OCI-LY1 (cell line): ENCODE measurements around the gene TUFT1.

ENCODE experiments used
- H2AFZ ChIP-seq: fragments of 200-600 bp; sonication (generic), shearing (Covaris generic); 2 replicates; pipeline ENCODE4 v1.6.0; 2014; ENCODE audit warnings: antibody characterized with exemption, mild to moderate bottlenecking, low read length
- H3F3A ChIP-seq: fragments of 200-600 bp; sonication (generic), shearing (Covaris generic); 2 replicates; pipeline ENCODE4 v1.6.0; 2014; ENCODE audit warnings: mild to moderate bottlenecking, antibody characterized with exemption, low read length, moderate library complexity; ENCODE audit not compliant: insufficient read depth
- H3K27ac ChIP-seq: fragments of 200-600 bp; sonication (generic); 2 replicates; pipeline ENCODE4 v1.5.1; 2014; ENCODE audit warnings: low read length, mixed run types, mild to moderate bottlenecking, low read depth; ENCODE audit not compliant: poor library complexity, severe bottlenecking
- H3K27me3 ChIP-seq: fragments of 200-600 bp; sonication (generic); 2 replicates; pipeline ENCODE4 v1.6.0; 2014; ENCODE audit warnings: antibody characterized with exemption, mild to moderate bottlenecking, low read length, moderate library complexity; ENCODE audit not compliant: insufficient read depth
- H3K36me3 ChIP-seq: fragments of 200-600 bp; sonication (generic); 2 replicates; pipeline ENCODE4 v1.6.1; 2014; ENCODE audit warnings: mild to moderate bottlenecking, antibody characterized with exemption, low read length, moderate library complexity, mixed read lengths; ENCODE audit not compliant: insufficient read depth
- H3K4me1 ChIP-seq: fragments of 200-600 bp; sonication (generic); 2 replicates; pipeline ENCODE4 v1.5.1; 2014; ENCODE audit warnings: mild to moderate bottlenecking, low read length, moderate library complexity; ENCODE audit not compliant: insufficient read depth, severe bottlenecking
- H3K4me2 ChIP-seq: fragments of 200-600 bp; sonication (generic), shearing (Covaris generic); 2 replicates; pipeline ENCODE4 v1.6.1; 2014; ENCODE audit warnings: low read length
- H3K4me3 ChIP-seq: fragments of 200-600 bp; sonication (generic); 2 replicates; pipeline ENCODE4 v1.5.1; 2014; ENCODE audit warnings: low read length, low read depth, mild to moderate bottlenecking, mixed read lengths; ENCODE audit not compliant: poor library complexity, severe bottlenecking
- H3K79me2 ChIP-seq: fragments of 200-600 bp; shearing (Covaris generic); 2 replicates; pipeline ENCODE4 v1.6.1; 2016; ENCODE audit warnings: mixed run types, low read length, mixed read lengths; ENCODE audit not compliant: insufficient read depth
- H3K9ac ChIP-seq: fragments of 200-600 bp; sonication (generic), shearing (Covaris generic); 2 replicates; pipeline ENCODE4 v1.6.1; 2014; ENCODE audit warnings: mild to moderate bottlenecking, low read length, mixed read lengths
- H3K9me2 ChIP-seq: fragments of 200-600 bp; sonication (generic), shearing (Covaris generic); 2 replicates; pipeline ENCODE4 v1.6.1; 2014; ENCODE audit warnings: low read depth, mild to moderate bottlenecking, low read length, mixed read lengths
- H3K9me3 ChIP-seq: fragments of 200-600 bp; shearing (Covaris generic); 2 replicates; pipeline ENCODE4 v1.6.1; 2014; ENCODE audit warnings: low read length, mixed read lengths
- H4K20me1 ChIP-seq: fragments of 200-600 bp; sonication (generic), shearing (Covaris generic); 2 replicates; pipeline ENCODE4 v1.6.0; 2016; ENCODE audit warnings: mild to moderate bottlenecking, low read length; ENCODE audit not compliant: insufficient read depth
- CTCF ChIP-seq: fragments of 200-600 bp; sonication (generic), shearing (Covaris generic); IDR thresholded peaks from 2 replicates; pipeline ENCODE4 v1.5.1; 2017; ENCODE audit warnings: mild to moderate bottlenecking, antibody characterized with exemption, low read length, moderate library complexity, mixed read lengths
- EZH2 ChIP-seq: fragments of 200-600 bp; sonication (generic), shearing (Covaris generic); IDR thresholded peaks from 2 replicates; pipeline ENCODE4 v1.8.0; 2017; ENCODE audit warnings: borderline replicate concordance, mixed run types, mild to moderate bottlenecking, antibody characterized with exemption, low read length, moderate library complexity, mixed read lengths

TUFT1 gene

DNA sequence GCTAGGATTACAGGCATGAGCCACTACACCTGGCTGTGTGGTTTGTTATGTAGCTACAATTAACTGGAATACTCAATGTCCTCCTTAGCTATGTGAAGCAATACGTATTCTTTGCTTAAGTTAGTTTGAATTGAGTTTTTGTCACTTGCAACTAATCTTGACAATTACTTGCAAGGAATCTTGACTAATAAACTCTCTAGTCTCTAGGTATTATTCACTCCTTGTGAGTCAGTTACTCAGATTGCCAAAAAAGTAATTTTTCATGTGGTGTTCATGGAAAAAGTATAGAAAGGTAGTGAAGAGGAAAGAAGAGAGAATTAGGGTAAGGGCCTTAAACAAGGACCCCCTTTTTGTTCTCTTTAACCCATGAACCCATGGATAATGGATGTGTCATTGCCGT, 64.2 kb downstream of the TUFT1 start:
- Histone ChIP-seq H3F3A (no peaks in the 10 kb centered on the region), H3K27me3 (no peaks in the 10 kb centered on the region), H2AFZ (no peak overlapping the region), H4K20me1 (no peaks in the 10 kb centered on the region), H3K4me2 (no peak overlapping the region), H3K9ac (no peak overlapping the region), H3K9me3 (no peaks in the 10 kb centered on the region), H3K79me2 (no peaks in the 10 kb centered on the region), H3K4me1 (no peaks in the 10 kb centered on the region), H3K27ac (no peak overlapping the region), H3K4me3 (no peak overlapping the region), H3K9me2 (no peaks in the 10 kb centered on the region), H3K36me3 (no peaks in the 10 kb centered on the region)
- no peak for TF ChIP-seq CTCF
- TF ChIP-seq EZH2: no peak

DNA sequence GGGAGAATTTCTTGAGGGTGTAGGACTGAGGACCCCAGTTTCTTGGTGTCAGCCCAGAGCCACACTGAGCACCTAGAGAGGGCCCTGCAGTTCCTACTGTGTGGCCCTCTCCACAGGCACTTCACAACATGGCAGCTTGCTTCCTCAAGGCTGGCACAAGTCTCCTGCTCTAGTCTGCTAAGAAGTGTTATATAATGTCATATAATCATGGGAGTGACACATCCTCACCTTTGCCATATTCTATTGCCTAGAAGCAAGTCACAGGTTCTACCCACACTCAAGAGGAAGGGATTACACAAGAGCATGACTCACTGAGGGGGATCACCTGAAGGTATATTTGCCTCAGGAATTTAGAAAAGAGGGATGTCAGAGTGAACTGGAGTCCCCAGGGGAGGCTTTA, 66.3 kb downstream of the TUFT1 start:
- peaks cover 3% of the 10 kb centered on the region for H3K4me1 ChIP-seq
- no peak overlapping the region for H3K9ac ChIP-seq
- no peak for TF ChIP-seq EZH2
- no peak for TF ChIP-seq CTCF
- H3K27ac ChIP-seq: no peak overlapping the region
- no peak overlapping the region for H3K4me3 ChIP-seq
- no peaks in the 10 kb centered on the region for H3K9me3 ChIP-seq
- H3K27me3 ChIP-seq: no peaks in the 10 kb centered on the region
- H4K20me1 ChIP-seq: no peaks in the 10 kb centered on the region
- H3K4me2 ChIP-seq: no peak overlapping the region
- H3K9me2 ChIP-seq: no peaks in the 10 kb centered on the region
- no peaks in the 10 kb centered on the region for H3K79me2 ChIP-seq
- H2AFZ ChIP-seq: no peak overlapping the region
- no peaks in the 10 kb centered on the region for H3F3A ChIP-seq
- H3K36me3 ChIP-seq: no peaks in the 10 kb centered on the region

DNA sequence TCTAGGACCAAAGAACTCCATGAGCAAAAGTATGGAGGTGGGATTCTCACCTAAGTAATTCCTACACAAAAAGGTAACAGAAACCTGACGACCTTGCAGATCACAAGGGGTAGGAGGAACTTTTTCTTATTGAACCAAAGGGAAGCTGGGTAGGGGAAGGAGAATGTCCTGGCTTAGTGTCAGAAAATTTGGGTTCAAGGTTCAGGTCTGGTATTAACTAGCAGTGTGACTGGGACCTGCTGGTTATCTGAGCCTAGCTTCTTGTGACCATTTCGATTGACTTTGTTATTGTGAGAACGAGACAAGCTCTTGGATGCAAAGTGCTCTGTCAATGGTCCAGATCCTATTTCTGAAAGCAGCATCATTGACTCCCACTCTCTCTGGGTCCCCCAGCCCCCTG, 66.7 kb downstream of the TUFT1 start:
- H3K9me2 ChIP-seq: no peaks in the 10 kb centered on the region
- no peak overlapping the region for H2AFZ ChIP-seq
- H3K9me3 ChIP-seq: no peaks in the 10 kb centered on the region
- H3F3A ChIP-seq: no peaks in the 10 kb centered on the region
- TF ChIP-seq EZH2 (no peak), CTCF (no peak)
- H3K4me3 ChIP-seq: no peak overlapping the region
- H3K9ac ChIP-seq: no peak overlapping the region
- no peaks in the 10 kb centered on the region for H3K27me3 ChIP-seq
- no peaks in the 10 kb centered on the region for H3K79me2 ChIP-seq
- H3K4me2 ChIP-seq: no peak overlapping the region
- H3K36me3 ChIP-seq: no peaks in the 10 kb centered on the region
- peaks cover 6% of the 10 kb centered on the region for H3K4me1 ChIP-seq
- H3K27ac ChIP-seq: no peak overlapping the region
- H4K20me1 ChIP-seq: no peaks in the 10 kb centered on the region
